Measurements from ENCODE around the gene MCC.

Gene MCC

GRCh38 chr5:113447498-113448050 is 40.7 kb downstream of the MCC start:
- DNase-seq (ENCODE audit: low spot score): no peak
- TF ChIP-seq, protein P1, sequence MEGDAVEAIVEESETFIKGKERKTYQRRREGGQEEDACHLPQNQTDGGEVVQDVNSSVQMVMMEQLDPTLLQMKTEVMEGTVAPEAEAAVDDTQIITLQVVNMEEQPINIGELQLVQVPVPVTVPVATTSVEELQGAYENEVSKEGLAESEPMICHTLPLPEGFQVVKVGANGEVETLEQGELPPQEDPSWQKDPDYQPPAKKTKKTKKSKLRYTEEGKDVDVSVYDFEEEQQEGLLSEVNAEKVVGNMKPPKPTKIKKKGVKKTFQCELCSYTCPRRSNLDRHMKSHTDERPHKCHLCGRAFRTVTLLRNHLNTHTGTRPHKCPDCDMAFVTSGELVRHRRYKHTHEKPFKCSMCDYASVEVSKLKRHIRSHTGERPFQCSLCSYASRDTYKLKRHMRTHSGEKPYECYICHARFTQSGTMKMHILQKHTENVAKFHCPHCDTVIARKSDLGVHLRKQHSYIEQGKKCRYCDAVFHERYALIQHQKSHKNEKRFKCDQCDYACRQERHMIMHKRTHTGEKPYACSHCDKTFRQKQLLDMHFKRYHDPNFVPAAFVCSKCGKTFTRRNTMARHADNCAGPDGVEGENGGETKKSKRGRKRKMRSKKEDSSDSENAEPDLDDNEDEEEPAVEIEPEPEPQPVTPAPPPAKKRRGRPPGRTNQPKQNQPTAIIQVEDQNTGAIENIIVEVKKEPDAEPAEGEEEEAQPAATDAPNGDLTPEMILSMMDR (IDR thresholded peaks at IDR 0.05; ENCODE audit: extremely low read depth, missing control alignments): no peak

- TF ChIP-seq, protein P1 (IDR thresholded peaks at IDR 0.05; ENCODE audit: extremely low read depth, missing control alignments): no peak
- no peak for DNase-seq (ENCODE audit: low spot score)
Observed at GRCh38 chr5:113446358-113446927, 41.8 kb downstream of the MCC start.

GRCh38 chr5:113437111-113437510 is 51.1 kb downstream of the MCC start:
- DNase-seq (ENCODE audit: low spot score): no peak
- TF ChIP-seq, protein P1 (IDR thresholded peaks at IDR 0.05; ENCODE audit: extremely low read depth, missing control alignments): no peak

DNA sequence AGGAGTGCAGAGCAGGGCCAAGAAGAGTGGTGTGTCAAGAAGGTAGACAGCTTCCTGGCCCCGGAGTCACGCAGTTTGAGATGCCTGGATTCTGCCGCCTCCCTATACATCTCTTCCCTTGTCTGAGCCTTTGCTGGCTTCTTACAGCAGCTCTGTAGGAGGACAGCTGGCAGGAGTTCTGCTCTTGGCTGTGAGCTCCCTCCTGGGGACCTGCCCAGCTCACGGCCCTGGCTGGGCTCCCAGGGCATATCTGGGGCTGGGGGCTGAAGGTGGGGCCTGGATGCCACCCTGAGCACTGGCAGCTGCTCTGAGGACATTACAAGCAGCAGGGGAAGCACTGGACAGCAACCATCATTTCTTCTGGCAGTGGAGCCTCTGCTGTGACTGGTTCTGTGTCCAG is 52.7 kb downstream of the MCC start:
- TF ChIP-seq, protein P1 (IDR thresholded peaks at IDR 0.05; ENCODE audit: extremely low read depth, missing control alignments): no peak
- DNase-seq (ENCODE audit: low spot score): no peak

DNA sequence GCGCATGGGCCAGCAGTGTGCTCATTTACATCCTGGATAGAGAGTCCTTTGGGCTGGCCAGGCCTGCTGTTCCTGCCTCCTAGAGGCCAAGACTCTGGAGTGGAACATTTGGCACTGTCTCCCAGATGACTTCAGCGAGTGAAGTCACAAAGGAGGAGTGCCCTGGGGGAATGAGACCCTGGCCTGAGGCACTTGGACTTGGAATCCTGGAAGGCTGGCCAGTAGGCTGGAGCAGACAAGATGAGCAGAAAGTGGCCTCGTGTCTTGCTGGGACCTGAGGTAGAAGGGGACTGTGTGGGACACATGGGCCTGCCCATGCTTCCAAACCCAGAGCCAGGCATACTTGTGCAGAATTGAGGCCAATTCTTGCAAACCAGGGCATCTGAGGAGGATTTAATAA is 53.4 kb downstream of the MCC start, which contains the start of gene TSSK1B:
TSS of gene TSSK1B (minus strand) at position 101 of the 400 bp plus-strand sequence. CDS start 150 bp downstream, outside the sequence.
- no peak for DNase-seq (ENCODE audit: low spot score)
- TF ChIP-seq, protein P1 (IDR thresholded peaks at IDR 0.05; ENCODE audit: extremely low read depth, missing control alignments): no peak

GRCh38 chr5:113433862-113434612 is 54.2 kb downstream of the MCC start:
- TF ChIP-seq, protein P1 (IDR thresholded peaks at IDR 0.05; ENCODE audit: extremely low read depth, missing control alignments): no peak
- no peak for DNase-seq (ENCODE audit: low spot score)

- no peak for DNase-seq (ENCODE audit: low spot score)
- TF ChIP-seq, protein P1 (IDR thresholded peaks at IDR 0.05; ENCODE audit: extremely low read depth, missing control alignments): no peak
Observed at GRCh38 chr5:113433071-113433470, 55.2 kb downstream of the MCC start.

All from GM20000 (cell line).